NCI-H1417 treated with DMSO at 0.1 percent for 48 hours (cell line): ENCODE data around the gene XPNPEP3.
A peak's percentile ranks its signal among the peaks of the same experiment; 100 is the strongest.

Source experiments
- DNase-seq: peaks from one replicate; lab custom pipeline; 2025; lab: John Stamatoyannopoulos, UW

Gene XPNPEP3

DNA sequence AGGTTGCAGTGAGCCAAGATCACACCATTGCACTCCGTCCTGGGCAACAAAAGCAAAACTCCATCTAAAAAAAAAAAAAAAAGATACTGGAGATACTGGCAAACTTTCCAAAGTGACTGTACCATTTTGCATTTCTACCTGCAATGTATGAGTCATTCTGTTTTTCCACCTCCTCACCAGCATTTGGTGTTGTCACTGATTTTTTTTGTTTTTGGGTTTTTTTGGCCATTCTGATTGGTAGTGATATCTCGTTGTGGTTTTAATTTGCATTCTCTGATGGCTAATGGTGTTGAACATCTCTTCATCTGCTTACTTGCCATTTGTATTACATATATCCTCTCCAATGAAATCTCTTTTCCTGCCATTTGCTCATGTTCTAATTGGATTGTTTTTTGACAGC is 82.3 kb downstream of the XPNPEP3 start:
- DNase-seq = no peak

GRCh38 chr22:40950962-40951794 is 94.2 kb downstream of the XPNPEP3 start, which contains the start of gene RBX1:
Gene RBX1, plus strand, starts transcription at chr22:40951378. Its CDS starts 21 bp downstream, at chr22:40951399.
- DNase-seq = peak; percentile 87

DNA sequence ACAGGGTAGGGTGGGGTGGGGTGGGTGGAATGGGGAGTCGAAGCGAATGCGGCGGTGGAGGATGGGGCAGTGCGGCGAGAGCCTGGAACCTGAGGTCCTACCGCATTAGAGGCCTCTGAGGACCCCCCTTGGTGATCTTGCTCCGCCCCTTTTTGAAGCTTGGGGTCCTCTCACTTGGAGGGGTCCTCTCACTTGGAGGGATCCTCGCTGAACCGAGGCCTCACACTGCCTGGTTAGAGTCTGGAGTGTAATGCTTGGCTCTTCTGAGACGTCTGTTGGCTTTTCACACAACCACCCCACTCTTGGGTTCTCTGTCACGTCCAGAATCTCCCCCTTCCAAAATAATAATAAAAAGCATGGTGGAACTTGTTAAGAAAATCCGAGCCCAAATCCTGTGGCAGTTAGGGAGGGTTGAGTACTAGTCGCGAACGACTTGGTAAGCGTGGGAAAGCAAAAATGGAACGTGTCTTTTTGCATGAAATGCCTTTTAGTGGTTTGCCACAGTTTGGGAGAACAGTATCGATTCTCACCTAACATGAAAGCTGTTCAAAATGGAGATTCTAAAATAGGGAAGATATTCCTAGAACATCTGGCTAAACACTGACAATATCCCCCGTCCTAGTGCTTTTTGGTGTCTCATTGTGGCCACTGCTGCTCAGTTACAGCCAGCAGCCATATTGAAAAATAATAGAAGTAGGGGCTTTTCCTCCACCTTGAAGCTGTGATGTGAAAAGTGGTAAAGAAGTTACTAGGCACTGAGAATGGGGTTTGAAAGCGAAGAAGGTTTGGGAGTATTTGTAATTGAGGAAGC is 95.1 kb downstream of the XPNPEP3 start:
- no peak for DNase-seq

DNA sequence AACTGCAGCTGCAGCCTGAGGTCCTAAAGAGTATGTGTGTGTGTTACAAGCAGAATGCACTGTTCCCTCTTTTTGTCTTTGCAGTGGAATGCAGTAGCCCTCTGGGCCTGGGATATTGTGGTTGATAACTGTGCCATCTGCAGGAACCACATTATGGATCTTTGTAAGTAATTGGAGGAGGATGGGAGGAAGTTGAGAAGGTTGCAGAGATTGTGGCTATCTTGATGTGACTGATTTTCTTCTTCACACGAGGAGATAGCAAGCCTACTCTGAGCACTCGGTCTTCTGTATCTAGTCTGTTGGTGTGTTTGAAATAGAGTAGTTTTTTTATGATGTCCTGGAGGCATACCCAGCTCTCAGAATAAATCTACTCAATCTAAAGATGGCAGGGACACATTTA is 96.5 kb downstream of the XPNPEP3 start:
- no peak for DNase-seq

GRCh38 chr22:40954113-40954512 is 97.2 kb downstream of the XPNPEP3 start:
- DNase-seq = no peak

DNA sequence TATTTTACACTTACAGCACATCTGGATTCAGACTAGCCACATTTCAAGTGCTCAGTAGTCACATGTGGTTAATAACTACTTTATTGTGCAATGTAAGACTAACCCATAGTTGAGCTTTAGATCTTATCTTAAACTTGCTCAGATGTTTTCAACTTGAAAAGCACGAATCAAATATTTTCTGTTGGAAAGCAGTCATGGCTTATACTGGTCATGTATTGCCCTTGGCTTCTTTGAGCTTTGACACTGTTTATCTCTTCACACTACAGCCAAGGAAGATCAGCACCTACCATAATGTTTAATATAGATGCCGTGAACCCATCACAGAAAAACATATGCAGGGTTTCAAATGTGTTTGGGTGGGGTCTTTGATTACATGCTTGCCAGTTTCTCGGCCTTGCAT is 98.6 kb downstream of the XPNPEP3 start:
- no peak for DNase-seq

GRCh38 chr22:40957601-40958000 is 100.7 kb downstream of the XPNPEP3 start:
- DNase-seq = no peak

DNA sequence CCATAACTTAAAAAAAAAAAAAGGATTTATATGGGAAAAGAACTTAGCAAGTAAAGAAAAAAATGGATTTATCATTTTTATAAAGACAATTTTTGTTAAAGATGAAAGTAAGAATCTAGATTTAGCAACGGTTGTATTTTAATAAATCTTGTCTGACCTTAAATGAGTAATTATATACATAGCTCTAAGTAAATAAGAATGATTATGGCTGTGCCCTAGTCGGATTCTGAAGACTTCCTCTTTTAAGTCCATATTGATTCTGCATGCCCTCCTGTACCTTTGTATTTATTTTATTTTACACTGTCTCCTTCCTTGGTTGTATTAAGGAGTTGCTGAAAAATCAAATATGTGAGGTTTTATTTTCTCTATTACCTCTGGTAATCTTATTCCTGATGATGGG is 101.4 kb downstream of the XPNPEP3 start:
- no peak for DNase-seq

- no peak for DNase-seq
Observed at GRCh38 chr22:40960145-40960544, 103.2 kb downstream of the XPNPEP3 start.

DNA sequence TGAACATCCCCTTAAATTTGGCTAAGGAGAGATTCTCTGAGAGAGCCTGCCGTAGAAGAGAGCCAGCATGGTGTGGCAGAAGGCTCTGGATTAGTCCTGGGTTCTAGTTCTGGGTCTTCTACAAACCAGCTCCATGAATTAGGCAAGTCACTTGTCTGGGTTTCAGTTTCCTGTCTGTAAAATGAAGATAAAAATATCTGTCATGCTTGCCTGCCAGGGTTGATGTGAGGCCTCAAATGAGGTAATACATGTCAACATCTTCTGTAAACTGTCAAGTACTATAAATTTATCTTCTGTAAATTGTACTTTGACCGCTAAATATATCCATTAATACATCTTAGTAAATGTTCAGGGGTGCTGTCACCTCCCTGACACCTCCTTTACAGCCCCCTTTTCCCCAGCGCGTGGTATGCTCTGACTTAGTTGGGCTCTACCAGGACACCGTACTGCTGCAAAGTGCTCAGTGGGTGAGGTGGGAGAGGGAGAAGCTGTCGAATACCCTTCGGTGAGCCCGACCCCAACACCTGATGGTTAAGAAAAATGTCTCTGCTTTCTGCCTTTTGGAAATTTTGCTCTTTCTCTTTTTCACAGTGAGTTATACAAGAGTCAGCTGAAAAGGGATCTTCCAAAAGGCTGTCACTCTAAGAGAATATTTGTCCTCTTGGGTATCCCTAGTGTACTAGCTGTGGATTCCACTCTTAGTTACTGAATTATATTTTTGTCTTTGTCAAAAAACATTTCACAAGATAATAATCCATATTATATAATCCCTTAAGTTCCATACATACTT is 109.2 kb downstream of the XPNPEP3 start:
- DNase-seq = no peak

- DNase-seq = no peak
Observed at GRCh38 chr22:40966726-40967085, 109.8 kb downstream of the XPNPEP3 start.

DNA sequence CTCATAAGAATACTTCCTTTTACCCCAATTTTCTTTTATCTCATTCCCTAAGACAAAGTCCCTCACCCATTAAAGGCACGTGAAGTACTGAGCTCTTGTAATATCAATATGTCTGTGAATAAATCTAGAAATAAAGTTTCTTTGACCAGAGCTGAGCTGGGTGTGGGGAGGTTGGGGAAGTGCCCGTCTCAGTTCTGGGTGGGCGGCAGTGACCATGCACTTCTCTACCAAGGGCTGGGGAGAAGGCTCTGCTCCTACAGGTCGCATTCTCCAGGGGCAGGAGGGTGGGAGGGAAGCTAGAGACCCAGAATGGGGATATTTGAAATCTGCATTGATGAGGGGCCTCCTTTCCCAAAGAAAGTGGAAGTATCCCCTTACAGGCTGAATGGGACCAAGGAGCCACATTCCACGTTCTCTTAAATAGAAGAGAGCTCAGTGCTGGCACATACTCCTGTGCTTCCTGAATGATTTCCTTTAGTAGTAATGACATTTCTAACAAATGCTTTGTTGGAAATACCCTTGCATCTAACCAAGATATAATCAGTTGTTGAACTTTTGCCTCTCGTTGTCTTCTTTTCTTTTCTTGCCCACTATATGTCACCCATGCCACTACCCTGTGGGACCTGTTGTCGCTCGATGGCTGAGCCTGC is 110.3 kb downstream of the XPNPEP3 start:
- DNase-seq = no peak

GRCh38 chr22:40972587-40972986 is 115.6 kb downstream of the XPNPEP3 start:
- DNase-seq = no peak

DNA sequence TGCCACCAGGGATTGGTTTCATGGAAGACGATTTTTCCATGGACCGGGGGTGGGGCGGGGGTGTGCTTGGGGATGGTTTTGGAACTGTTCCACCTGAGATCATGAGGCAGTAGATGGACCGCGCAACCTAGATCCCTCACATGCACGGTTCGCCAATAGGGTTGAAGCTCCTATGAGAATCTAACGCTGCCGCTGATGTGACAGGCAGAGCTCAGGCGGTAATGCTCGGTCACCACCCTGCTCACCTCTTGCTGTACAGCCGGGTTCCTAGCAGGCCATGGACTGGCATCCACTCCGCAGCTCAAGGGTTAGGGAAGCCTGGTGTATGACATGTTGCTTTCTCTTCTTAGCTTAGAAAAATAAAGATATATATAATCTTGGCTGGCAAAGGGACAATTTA is 116.2 kb downstream of the XPNPEP3 start:
- no peak for DNase-seq

DNA sequence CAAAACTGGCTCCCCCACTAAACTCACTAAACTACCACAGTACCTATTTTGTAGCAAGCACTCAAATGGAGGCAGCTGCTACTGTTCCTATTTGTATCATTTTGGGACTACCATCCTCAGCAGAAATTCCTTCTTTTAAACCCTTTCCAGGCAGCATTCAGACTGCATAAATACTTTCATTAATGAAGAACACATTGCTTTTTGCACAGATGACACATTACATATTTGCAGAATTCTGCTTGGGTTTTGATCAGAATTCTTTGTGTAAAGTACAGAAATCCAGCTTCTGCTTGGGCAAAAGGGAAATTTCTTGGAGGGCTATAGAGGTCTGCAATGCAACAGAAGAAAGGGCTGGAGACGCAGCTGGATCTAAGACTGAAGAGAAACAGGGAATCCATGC is 118.4 kb downstream of the XPNPEP3 start:
- no peak for DNase-seq

GRCh38 chr22:40976866-40977700 is 120.1 kb downstream of the XPNPEP3 start:
- no peak for DNase-seq

- no peak for DNase-seq
Observed at GRCh38 chr22:40979198-40979597, 122.2 kb downstream of the XPNPEP3 start.

DNA sequence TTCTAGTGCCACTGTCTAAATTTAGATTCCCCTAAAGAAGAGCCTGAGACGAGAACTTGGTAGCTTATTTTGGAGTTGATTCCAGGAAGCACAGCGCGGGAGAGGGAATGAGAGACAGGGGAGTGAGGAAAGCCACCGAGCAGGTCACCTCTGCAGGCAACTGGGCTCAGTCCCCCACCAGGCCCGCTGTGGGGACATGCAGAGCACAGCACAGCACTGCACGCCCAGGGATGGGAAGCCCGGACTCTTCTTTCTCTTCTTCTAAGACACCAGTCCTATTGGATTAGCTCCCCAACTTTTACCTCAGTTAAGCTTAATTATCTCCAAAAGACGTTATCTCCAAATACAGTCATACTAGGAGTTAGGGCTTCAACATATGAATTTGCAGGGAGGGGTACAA is 122.9 kb downstream of the XPNPEP3 start:
- DNase-seq = no peak
